ENCODE data around the gene FCHSD2.
"Not testable (repeated sequence)": the region's sequence is repeated elsewhere in the genome, so short reads cannot be mapped to it uniquely, and the experiment has no call there.

The FCHSD2 gene

GRCh38 chr11:72838691-72839305, 303.3 kb downstream of the FCHSD2 start:
- DNase-seq (ENCODE audit: low read depth in 3 of 3) = no peak

GRCh38 chr11:72836111-72836510, 306.0 kb downstream of the FCHSD2 start:
- no peak for DNase-seq (ENCODE audit: low read depth in 3 of 3)

GRCh38 chr11:72834905-72835304, 307.2 kb downstream of the FCHSD2 start:
- DNase-seq (ENCODE audit: low read depth in 3 of 3) = no peak

GRCh38 chr11:72833811-72834493, 308.2 kb downstream of the FCHSD2 start:
- no peak for DNase-seq (ENCODE audit: low read depth in 3 of 3)

GRCh38 chr11:72833083-72833733, 308.9 kb downstream of the FCHSD2 start:
- no peak for DNase-seq (ENCODE audit: low read depth in 3 of 3)

GRCh38 chr11:72832301-72833082, 309.6 kb downstream of the FCHSD2 start:
- DNase-seq (ENCODE audit: low read depth in 3 of 3) = no peak

GRCh38 chr11:72831521-72832300, 310.4 kb downstream of the FCHSD2 start:
- peak in 2 of 3 donors; percentile 32 to 49 for DNase-seq (ENCODE audit: low read depth in 3 of 3)

- DNase-seq (ENCODE audit: low read depth in 3 of 3) = no peak
Measured at GRCh38 chr11:72829884-72830533, 312.1 kb downstream of the FCHSD2 start.

- DNase-seq (ENCODE audit: low read depth in 3 of 3) = no peak
Measured at GRCh38 chr11:72829178-72829577, 312.9 kb downstream of the FCHSD2 start.

- DNase-seq (ENCODE audit: low read depth in 3 of 3) = no peak
Measured at GRCh38 chr11:72828692-72829101, 313.4 kb downstream of the FCHSD2 start.

GRCh38 chr11:72828081-72828567, 314.0 kb downstream of the FCHSD2 start:
- no peak for DNase-seq (ENCODE audit: low read depth in 3 of 3)

GRCh38 chr11:72827656-72828055, 314.5 kb downstream of the FCHSD2 start:
- DNase-seq (ENCODE audit: low read depth in 3 of 3) = not testable (repeated sequence)

GRCh38 chr11:72826942-72827480, 315.1 kb downstream of the FCHSD2 start:
- DNase-seq (ENCODE audit: low read depth in 3 of 3) = no peak

GRCh38 chr11:72826191-72826941, 315.8 kb downstream of the FCHSD2 start:
- DNase-seq (ENCODE audit: low read depth in 3 of 3) = no peak

GRCh38 chr11:72825661-72826060, 316.5 kb downstream of the FCHSD2 start:
- no peak for DNase-seq (ENCODE audit: low read depth in 3 of 3)

GRCh38 chr11:72824811-72825505, 317.2 kb downstream of the FCHSD2 start:
- DNase-seq (ENCODE audit: low read depth in 3 of 3) = no peak

GRCh38 chr11:72824020-72824419, 318.1 kb downstream of the FCHSD2 start:
- no peak for DNase-seq (ENCODE audit: low read depth in 3 of 3)

- DNase-seq (ENCODE audit: low read depth in 3 of 3) = no peak
Measured at GRCh38 chr11:72823105-72823804, 318.9 kb downstream of the FCHSD2 start.

All from stimulated activated CD4-positive, alpha-beta T cell treated with anti-CD3 and anti-CD28 coated beads, TNF-alpha, amount 100 ng/mL, for 48 hours (primary cell).